HFFc6 (cell line): ENCODE measurements around the gene NUP153. TPM values are rescaled to one million over a fixed set of nuclear protein-coding genes. Genes with fewer than 3 reads are reported as not detected.

Experiments
- DNase-seq: peaks from one replicate; pipeline ENCODE4 v3.0.0-alpha.2; 2018
- H3K27ac Mint-ChIP-seq: 2 replicates; pipeline ENCODE4 v1.8.0; 2020; ENCODE audit warnings: mild to moderate bottlenecking, mixed read lengths
- H3K27me3 Mint-ChIP-seq: 2 replicates; pipeline ENCODE4 v1.8.0; 2021; ENCODE audit warnings: mild to moderate bottlenecking, moderate library complexity, mixed read lengths; ENCODE audit not compliant: insufficient read depth
- H3K36me3 Mint-ChIP-seq: 2 replicates; pipeline ENCODE4 v1.8.0; 2021; ENCODE audit warnings: low read depth, mixed read lengths
- H3K4me1 Mint-ChIP-seq: 2 replicates; pipeline ENCODE4 v1.8.0; 2020; ENCODE audit warnings: low read depth, mixed read lengths
- H3K4me3 Mint-ChIP-seq: 2 replicates; pipeline ENCODE4 v1.8.0; 2020; ENCODE audit warnings: mild to moderate bottlenecking, moderate library complexity, mixed read lengths
- H3K9me3 Mint-ChIP-seq: 2 replicates; pipeline ENCODE4 v1.8.0; 2020; ENCODE audit warnings: mild to moderate bottlenecking, mixed read lengths
- total RNA-seq, 6 experiments: library from RNA; stranded (reverse); fragmentation: NEBNext Ultra II Directional; extraction: Animal tissue kit (Norgen Biotek cat#: 25700); gene quantifications; 2 replicates in 1 of 6; 3 replicates in 5 of 6; pipeline ENCODE4 v1.2.3, GENCODE V29; 2021
- TF ChIP-seq, protein P1 (sequence below): fragments of 200-600 bp; sonication (generic); IDR thresholded peaks from 2 replicates; pipeline ENCODE4 v1.5.0; 2021; ENCODE audit warnings: antibody characterized with exemption, mild to moderate bottlenecking

The NUP153 gene
- total RNA-seq, 6 experiments from 2014 or later: 32.9 to 42.0 (median 37.1) TPM

DNA sequence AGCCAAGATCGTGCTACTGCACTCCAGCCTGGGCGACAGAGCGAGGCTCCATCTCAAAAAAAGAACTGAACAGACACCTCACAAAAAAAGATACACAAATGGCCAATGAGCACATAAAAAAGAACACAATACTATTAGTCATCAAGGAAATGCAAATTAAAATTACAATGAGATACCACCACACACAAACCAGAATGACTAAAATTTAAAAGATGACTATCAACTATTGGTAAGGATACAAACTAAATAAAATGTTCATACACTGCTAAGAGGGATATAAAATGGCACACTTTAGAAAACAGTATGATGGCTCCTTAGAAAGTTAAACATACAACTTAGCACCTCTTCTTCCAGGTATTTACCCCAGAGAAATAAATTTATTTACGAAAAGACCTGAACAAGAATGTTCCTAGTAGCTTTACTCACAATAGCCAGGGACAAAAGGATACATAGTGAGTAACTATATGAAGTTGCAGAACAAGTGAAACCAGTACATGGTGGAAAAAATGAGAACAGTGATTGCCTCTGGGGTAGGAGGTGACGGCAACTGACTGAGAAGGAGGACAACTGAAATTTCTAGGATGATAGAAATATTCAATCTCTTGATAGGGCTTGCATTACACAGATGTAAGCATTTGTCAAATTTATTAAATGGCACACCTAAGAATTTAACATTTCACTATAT is 53.4 kb downstream of the NUP153 start:
- peaks cover 25% of the 10 kb centered on the region for H3K4me1 Mint-ChIP-seq
- TF ChIP-seq, protein P1, sequence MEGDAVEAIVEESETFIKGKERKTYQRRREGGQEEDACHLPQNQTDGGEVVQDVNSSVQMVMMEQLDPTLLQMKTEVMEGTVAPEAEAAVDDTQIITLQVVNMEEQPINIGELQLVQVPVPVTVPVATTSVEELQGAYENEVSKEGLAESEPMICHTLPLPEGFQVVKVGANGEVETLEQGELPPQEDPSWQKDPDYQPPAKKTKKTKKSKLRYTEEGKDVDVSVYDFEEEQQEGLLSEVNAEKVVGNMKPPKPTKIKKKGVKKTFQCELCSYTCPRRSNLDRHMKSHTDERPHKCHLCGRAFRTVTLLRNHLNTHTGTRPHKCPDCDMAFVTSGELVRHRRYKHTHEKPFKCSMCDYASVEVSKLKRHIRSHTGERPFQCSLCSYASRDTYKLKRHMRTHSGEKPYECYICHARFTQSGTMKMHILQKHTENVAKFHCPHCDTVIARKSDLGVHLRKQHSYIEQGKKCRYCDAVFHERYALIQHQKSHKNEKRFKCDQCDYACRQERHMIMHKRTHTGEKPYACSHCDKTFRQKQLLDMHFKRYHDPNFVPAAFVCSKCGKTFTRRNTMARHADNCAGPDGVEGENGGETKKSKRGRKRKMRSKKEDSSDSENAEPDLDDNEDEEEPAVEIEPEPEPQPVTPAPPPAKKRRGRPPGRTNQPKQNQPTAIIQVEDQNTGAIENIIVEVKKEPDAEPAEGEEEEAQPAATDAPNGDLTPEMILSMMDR: no peak
- H3K27ac Mint-ChIP-seq: peak overlapping the region; percentile 2; the same call in 1 of the 2 replicates
- no peaks in the 10 kb centered on the region for H3K9me3 Mint-ChIP-seq
- H3K36me3 Mint-ChIP-seq: peaks cover 35% of the 10 kb centered on the region
- H3K4me3 Mint-ChIP-seq: no peak overlapping the region
- H3K27me3 Mint-ChIP-seq: peaks cover 3% of the 10 kb centered on the region; the same call in 1 of the 2 replicates
- no peak for DNase-seq

DNA sequence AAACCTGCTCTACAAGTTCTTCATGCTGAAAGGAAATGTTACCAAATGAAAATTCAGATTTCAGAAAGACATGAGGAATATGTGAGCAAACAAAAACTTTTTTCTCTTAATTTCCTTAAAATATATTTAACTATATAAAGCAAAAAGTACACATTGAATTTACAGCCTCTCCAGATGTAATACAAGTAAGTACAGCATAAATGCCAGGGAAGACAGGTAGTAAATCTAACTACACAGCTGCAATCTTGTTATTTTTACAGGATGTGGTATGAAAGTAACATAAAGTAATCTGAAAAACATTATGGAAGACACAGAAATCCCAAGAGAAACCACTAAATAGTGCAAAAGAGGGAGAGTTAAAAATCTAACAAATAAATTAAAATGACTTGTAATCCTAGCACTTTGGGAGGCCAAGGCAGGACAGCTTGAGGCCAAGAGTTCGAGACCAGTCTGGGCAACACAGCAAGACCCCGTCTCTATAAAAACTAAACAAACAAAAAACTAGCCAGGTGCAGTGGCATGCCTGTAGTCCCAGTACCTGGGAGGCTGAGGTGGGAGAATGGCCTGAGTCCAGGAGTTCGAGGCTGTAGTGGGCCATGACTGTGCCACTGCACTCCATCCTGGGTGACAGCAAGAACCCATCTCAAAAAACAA is 55.9 kb downstream of the NUP153 start:
- H3K9me3 Mint-ChIP-seq: no peaks in the 10 kb centered on the region
- DNase-seq: no peak
- H3K27ac Mint-ChIP-seq: 0 out of 2 replicates have a peak overlapping the region, but pooled peaks have one; percentile 14
- H3K36me3 Mint-ChIP-seq: peaks cover 27% of the 10 kb centered on the region
- H3K4me1 Mint-ChIP-seq: peaks cover 25% of the 10 kb centered on the region
- no peaks in the 10 kb centered on the region for H3K27me3 Mint-ChIP-seq
- TF ChIP-seq, protein P1: no peak
- no peak overlapping the region for H3K4me3 Mint-ChIP-seq

DNA sequence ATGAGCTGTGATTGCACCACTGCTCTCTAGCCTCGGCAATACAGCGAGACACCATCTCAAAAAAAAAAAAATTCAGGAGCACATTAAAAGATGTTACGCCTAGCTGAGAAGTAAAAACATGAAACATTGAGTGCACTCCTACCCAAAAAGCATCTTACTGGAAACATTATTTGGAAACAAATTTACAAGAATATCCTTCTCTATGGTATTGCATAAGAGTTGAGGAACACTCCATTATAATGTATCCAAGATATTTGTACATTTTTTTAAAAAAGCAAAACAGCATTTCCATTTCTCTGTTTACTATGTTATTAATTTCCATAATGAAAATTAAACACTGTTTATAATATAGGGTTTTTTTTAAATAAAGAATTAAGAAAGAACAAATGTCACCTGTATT is 58.0 kb downstream of the NUP153 start:
- DNase-seq: no peak
- Mint-ChIP-seq H3K27me3 (no peaks in the 10 kb centered on the region), H3K27ac (no peak overlapping the region), H3K9me3 (no peaks in the 10 kb centered on the region), H3K4me3 (no peak overlapping the region), H3K4me1 (peaks cover 15% of the 10 kb centered on the region), H3K36me3 (peaks cover 28% of the 10 kb centered on the region)
- TF ChIP-seq, protein P1: no peak

GRCh38 chr6:17640477-17640917 is 66.2 kb downstream of the NUP153 start:
- TF ChIP-seq, protein P1: no peak
- no peaks in the 10 kb centered on the region for H3K9me3 Mint-ChIP-seq
- peaks cover 68% of the 10 kb centered on the region for H3K36me3 Mint-ChIP-seq
- no peaks in the 10 kb centered on the region; the same call in 1 of the 2 replicates for H3K27me3 Mint-ChIP-seq
- DNase-seq: no peak
- no peak overlapping the region for H3K27ac Mint-ChIP-seq
- no peak overlapping the region for H3K4me3 Mint-ChIP-seq
- H3K4me1 Mint-ChIP-seq: peaks cover 48% of the 10 kb centered on the region

DNA sequence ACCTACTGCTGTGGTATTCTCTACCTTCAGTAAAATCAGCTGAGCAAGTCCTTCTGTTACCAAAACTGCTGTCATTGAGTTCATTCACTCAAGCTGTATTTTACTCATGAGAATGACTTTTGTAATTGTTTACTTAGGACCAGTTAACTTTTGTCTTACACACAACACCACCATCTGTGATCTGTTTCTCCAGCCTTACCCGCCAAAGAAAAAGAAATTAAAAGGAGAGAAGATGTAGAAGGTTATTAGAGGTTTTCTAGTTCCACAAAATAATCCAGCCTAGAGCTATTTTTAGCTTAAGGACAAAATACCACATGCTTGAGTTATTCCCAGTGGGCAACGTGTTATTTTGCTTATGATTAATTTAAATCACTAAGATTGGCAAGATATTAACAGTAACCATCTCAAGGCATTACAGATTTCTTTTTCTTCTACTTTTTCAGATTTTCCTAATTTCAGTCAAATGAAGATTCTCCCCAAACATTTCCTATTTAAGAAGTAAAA is 68.5 kb downstream of the NUP153 start:
- Mint-ChIP-seq H3K4me1 (peaks cover 60% of the 10 kb centered on the region), H3K4me3 (no peak overlapping the region), H3K27me3 (no peaks in the 10 kb centered on the region; the same call in 1 of the 2 replicates), H3K36me3 (peaks cover 59% of the 10 kb centered on the region), H3K27ac (peak overlapping the region; percentile 2; the same call in 1 of the 2 replicates), H3K9me3 (no peaks in the 10 kb centered on the region)
- TF ChIP-seq, protein P1: no peak
- DNase-seq: no peak
